Vagina (tissue), 2 donors: ENCODE data around the gene KMT2B. TPM values are rescaled to one million over a fixed set of nuclear protein-coding genes. Genes with fewer than 3 reads are reported as not detected.

Experiments used
- DNase-seq, 2 donors: peaks; one replicate each; pipeline ENCODE4 v3.0.0-alpha.2; 2017; ENCODE audit errors: extremely low spot score in 2 of 2
- H3K27ac ChIP-seq: fragments of 200-600 bp; sonication (generic); one replicate; pipeline ENCODE4 v1.5.1; 2019
- H3K27me3 ChIP-seq: fragments of 200-600 bp; sonication (generic); one replicate; pipeline ENCODE4 v1.5.1; 2019
- H3K36me3 ChIP-seq, 2 donors: fragments of 200-600 bp; sonication (generic); one replicate each; pipeline ENCODE4 v1.5.1; 2017 to 2019
- H3K4me1 ChIP-seq: fragments of 200-600 bp; sonication (generic); one replicate; pipeline ENCODE4 v1.5.1; 2019
- H3K4me3 ChIP-seq, 2 donors: fragments of 200-600 bp; sonication (generic); 1 replicate in 1 of 2; 2 replicates in 1 of 2; pipeline ENCODE4 v1.5.1; 2016 to 2019
- H3K9me3 ChIP-seq: fragments of 200-600 bp; sonication (generic); one replicate; pipeline ENCODE4 v1.5.1; 2019
- CTCF ChIP-seq, 3 experiments: fragments of 450-650 bp in 2 of 3; fragments of 200-600 bp in 1 of 3; sonication (generic) in 1 of 3; IDR thresholded peaks; one replicate each; pipeline ENCODE4 v1.5.1; 2017 to 2019; ENCODE audit warnings: antibody characterized with exemption in 3 of 3, mild to moderate bottlenecking in 2 of 3, moderate library complexity in 2 of 3
- POLR2A ChIP-seq, 2 donors: fragments of 450-650 bp; IDR thresholded peaks; one replicate each; pipeline ENCODE4 v1.6.1; 2017; ENCODE audit warnings: antibody characterized with exemption in 2 of 2, mild to moderate bottlenecking in 2 of 2, moderate library complexity in 2 of 2
- POLR2AphosphoS5 ChIP-seq, 2 donors: sonication (generic); formaldehyde crosslinking; IDR thresholded peaks; one replicate each; pipeline ENCODE4 v1.9.0; 2017; ENCODE audit warnings: antibody characterized with exemption in 2 of 2, mild to moderate bottlenecking in 2 of 2, low read depth in 1 of 2; ENCODE audit not compliant: insufficient read depth in 1 of 2
- intact Hi-C: fragments of 100-400 bp; cut with DNase I; formaldehyde crosslinking; loops from one replicate; pipeline ENCODE4 v1.15.1; 2023
- total RNA-seq: library from RNA; depleted of rRNA; stranded (reverse); fragments of >200 nt; gene quantifications from one replicate; pipeline ENCODE4 v1.2.3, GENCODE V29; 2016

The KMT2B gene
- total RNA-seq, 1 donor from 2014 or later, result 16.0 TPM

GRCh38 chr19:35718345-35719041 lies 690 bp downstream of the KMT2B start:
- peaks cover 30% of the 10 kb centered on the region for H3K4me1 ChIP-seq
- H3K27me3 ChIP-seq, result no peaks in the 10 kb centered on the region
- H3K27ac ChIP-seq, result peak overlapping the region; percentile 82
- H3K4me3 ChIP-seq, result peak overlapping the region; percentile 67 to 86
- intact Hi-C loops, result loop anchor here (5.0 to 10.0 kb wide), 2 partner anchors 171 to 216 kb away; partner anchors contain the start of genes LRFN3 and TMEM147
- no peaks in the 10 kb centered on the region for H3K9me3 ChIP-seq
- no peak for DNase-seq
- peaks cover 0 to 35% of the 10 kb centered on the region in 2 donors for H3K36me3 ChIP-seq
- TF ChIP-seq POLR2A (IDR thresholded peaks at IDR 0.05) (no peak), CTCF (IDR thresholded peaks at IDR 0.05) (no peak), POLR2AphosphoS5 (IDR thresholded peaks at IDR 0.05; ENCODE audit: insufficient read depth in 1 of 2, low read depth in 1 of 2) (peak in 1 of 2 donors; percentile 29)

- TF ChIP-seq POLR2AphosphoS5 (IDR thresholded peaks at IDR 0.05; ENCODE audit: insufficient read depth in 1 of 2, low read depth in 1 of 2) (no peak), POLR2A (IDR thresholded peaks at IDR 0.05) (no peak), CTCF (IDR thresholded peaks at IDR 0.05) (no peak)
- Histone ChIP-seq H3K4me3 (peak overlapping the region in 1 of 2 donors; percentile 67), H3K27me3 (no peaks in the 10 kb centered on the region), H3K36me3 (peaks cover 3 to 46% of the 10 kb centered on the region in 2 donors), H3K9me3 (no peaks in the 10 kb centered on the region), H3K4me1 (peaks cover 30% of the 10 kb centered on the region), H3K27ac (no peak overlapping the region)
- DNase-seq, result no peak
- intact Hi-C loops, result loop anchor here (5.0 to 10.0 kb wide), 2 partner anchors 172 to 215 kb away; partner anchors contain the start of genes LRFN3 and TMEM147
Observed at GRCh38 chr19:35719402-35720162, 1.8 kb downstream of the KMT2B start.

GRCh38 chr19:35720163-35720524 lies 2.3 kb downstream of the KMT2B start:
- Histone ChIP-seq H3K4me3 (no peak overlapping the region), H3K9me3 (no peaks in the 10 kb centered on the region), H3K36me3 (peaks cover 3 to 51% of the 10 kb centered on the region in 2 donors), H3K4me1 (peaks cover 29% of the 10 kb centered on the region), H3K27ac (no peak overlapping the region), H3K27me3 (no peaks in the 10 kb centered on the region)
- no peak for DNase-seq
- intact Hi-C loops, result no loop called here
- TF ChIP-seq POLR2A (IDR thresholded peaks at IDR 0.05) (no peak), CTCF (IDR thresholded peaks at IDR 0.05) (no peak), POLR2AphosphoS5 (IDR thresholded peaks at IDR 0.05; ENCODE audit: insufficient read depth in 1 of 2, low read depth in 1 of 2) (no peak)

GRCh38 chr19:35720648-35721047 lies 2.8 kb downstream of the KMT2B start:
- intact Hi-C loops, result no loop called here
- H3K36me3 ChIP-seq, result peaks cover 3 to 56% of the 10 kb centered on the region in 2 donors
- no peaks in the 10 kb centered on the region for H3K27me3 ChIP-seq
- H3K27ac ChIP-seq, result no peak overlapping the region
- H3K9me3 ChIP-seq, result no peaks in the 10 kb centered on the region
- H3K4me3 ChIP-seq, result no peak overlapping the region
- DNase-seq, result no peak
- no peak for TF ChIP-seq POLR2AphosphoS5 (IDR thresholded peaks at IDR 0.05; ENCODE audit: insufficient read depth in 1 of 2, low read depth in 1 of 2)
- TF ChIP-seq CTCF (IDR thresholded peaks at IDR 0.05), result no peak
- no peak for TF ChIP-seq POLR2A (IDR thresholded peaks at IDR 0.05)
- peaks cover 24% of the 10 kb centered on the region for H3K4me1 ChIP-seq
